B cell (primary cell): Measurements from ENCODE around the gene TPI1. TPM values are rescaled to one million over a fixed set of nuclear protein-coding genes. Genes with fewer than 3 reads are reported as not detected.

Experiments used
- ATAC-seq: fragments of 200-7000 bp; cut with Tn5 transposase; one replicate; pipeline ENCODE4 v1.10.0; 2021; ENCODE audit warnings: low read depth, mild to moderate bottlenecking, moderate number of reproducible peaks, moderate library complexity
- CTCF ChIA-PET: fragments of 350-600 bp; sonication (Branson Sonifier 250); formaldehyde crosslinking; loops from one replicate; lab custom pipeline; 2021; ENCODE audit warnings: antibody characterized with exemption, inconsistent platforms; lab: Charles Lee
- POLR2A ChIA-PET: fragments of 350-600 bp; sonication (Branson Sonifier 250); formaldehyde crosslinking; loops from one replicate; lab custom pipeline; 2021; ENCODE audit warnings: antibody characterized with exemption; lab: Charles Lee
- DNase-seq: peaks from one replicate; pipeline ENCODE4 v3.0.0; 2013
- H2AFZ ChIP-seq: 2 replicates; pipeline ENCODE4 v1.6.1; 2012; ENCODE audit warnings: mild to moderate bottlenecking, low read depth, low read length; ENCODE audit not compliant: insufficient read depth, poor library complexity, severe bottlenecking
- H3K27ac ChIP-seq, 2 donors: 1 replicate in 1 of 2; 2 replicates in 1 of 2; pipeline ENCODE4 v1.5.1; 2012 to 2013; ENCODE audit warnings: low read length in 2 of 2, mild to moderate bottlenecking in 2 of 2, moderate library complexity in 1 of 2
- H3K27me3 ChIP-seq, 4 experiments: fragments of 200-600 bp in 1 of 4; sonication (generic) in 1 of 4; replicated peaks in 1 of 4; 1 replicate in 2 of 4; 2 replicates in 2 of 4; pipeline versions ENCODE4 v1.6.1 to v1.7.0; 2013 to 2016; ENCODE audit warnings: low read length in 3 of 4, mild to moderate bottlenecking in 2 of 4, mixed read lengths in 1 of 4, moderate library complexity in 1 of 4; ENCODE audit not compliant: insufficient read depth in 4 of 4, control insufficient read depth in 3 of 4; ENCODE audit errors: control extremely low read depth in 1 of 4
- H3K36me3 ChIP-seq, 2 experiments: replicated peaks in 1 of 2; 1 replicate in 1 of 2; 2 replicates in 1 of 2; pipeline versions ENCODE4 v1.6.1 to v1.7.1; 2013; ENCODE audit warnings: low read length in 1 of 2; ENCODE audit not compliant: insufficient read depth in 2 of 2, control insufficient read depth in 1 of 2; ENCODE audit errors: control extremely low read depth in 1 of 2, extremely low read depth in 1 of 2
- H3K4me1 ChIP-seq, 2 donors: fragments of 200-600 bp in 1 of 2; sonication (generic) in 1 of 2; 1 replicate in 1 of 2; 2 replicates in 1 of 2; pipeline versions ENCODE4 v1.5.1 to v1.6.1; 2013 to 2017; ENCODE audit warnings: low read length in 2 of 2; ENCODE audit not compliant: control insufficient read depth in 2 of 2, insufficient read depth in 2 of 2
- H3K4me2 ChIP-seq: replicated peaks from 2 replicates; pipeline ENCODE3; 2012; ENCODE audit warnings: mild to moderate bottlenecking, low read depth, low read length; ENCODE audit not compliant: poor library complexity, severe bottlenecking
- H3K4me3 ChIP-seq, 5 experiments: fragments of 200-600 bp in 1 of 5; sonication (generic) in 1 of 5; 1 replicate in 3 of 5; 2 replicates in 2 of 5; pipeline versions ENCODE4 v1.5.1 to v1.7.0; 2011 to 2016; ENCODE audit warnings: low read length in 4 of 5, mild to moderate bottlenecking in 4 of 5, low read depth in 2 of 5, control low read depth in 1 of 5, moderate library complexity in 1 of 5; ENCODE audit not compliant: insufficient read depth in 1 of 5; ENCODE audit errors: control extremely low read depth in 1 of 5, extremely low read depth in 1 of 5
- H3K79me2 ChIP-seq: fragments of 200-600 bp; sonication (generic); one replicate; pipeline ENCODE4 v1.6.0; 2016; ENCODE audit warnings: low read length; ENCODE audit not compliant: control insufficient read depth, insufficient read depth
- H3K9ac ChIP-seq: fragments of 200-600 bp; sonication (generic); 2 replicates; pipeline ENCODE4 v1.6.1; 2017; ENCODE audit warnings: mild to moderate bottlenecking, low read length, moderate library complexity
- H3K9me3 ChIP-seq, 3 donors: one replicate each; pipeline versions ENCODE4 v1.6.1 to v1.7.1; 2013; ENCODE audit warnings: low read length in 2 of 3; ENCODE audit not compliant: control insufficient read depth in 2 of 3, insufficient read depth in 1 of 3; ENCODE audit errors: control extremely low read depth in 1 of 3
- H4K20me1 ChIP-seq: 2 replicates; pipeline ENCODE4 v1.6.0; 2012; ENCODE audit warnings: mild to moderate bottlenecking, low read length; ENCODE audit not compliant: insufficient read depth, control insufficient read depth, poor library complexity, severe bottlenecking
- H3K27ac Mint-ChIP-seq: one replicate; pipeline ENCODE4 v1.8.0; 2021; ENCODE audit warnings: mixed read lengths
- H3K27me3 Mint-ChIP-seq: one replicate; pipeline ENCODE4 v1.8.0; 2021; ENCODE audit warnings: mixed read lengths
- H3K4me1 Mint-ChIP-seq: one replicate; pipeline ENCODE4 v1.8.0; 2021; ENCODE audit warnings: mixed read lengths
- H3K4me3 Mint-ChIP-seq: one replicate; pipeline ENCODE4 v1.8.0; 2021; ENCODE audit warnings: mixed read lengths
- H3K9me3 Mint-ChIP-seq: one replicate; pipeline ENCODE4 v1.8.0; 2022; ENCODE audit warnings: mixed read lengths; ENCODE audit not compliant: insufficient read depth
- CTCF ChIP-seq: fragments of 200-600 bp; IDR thresholded peaks from one replicate; pipeline ENCODE4 v1.8.0; 2022; ENCODE audit warnings: antibody characterized with exemption, mild to moderate bottlenecking
- EZH2 ChIP-seq: IDR thresholded peaks from 2 replicates; pipeline ENCODE4 v1.6.1; 2012; ENCODE audit warnings: borderline replicate concordance, low read depth, mild to moderate bottlenecking, moderate library complexity, low read length; ENCODE audit not compliant: insufficient read depth, poor library complexity, severe bottlenecking
- WGBS: methylation state at CpG from one replicate; pipeline ENCODE4 v1.1.5; 2013; ENCODE audit warnings: missing lambda C conversion rate; ENCODE audit not compliant: insufficient coverage; 5-methylcytosine and 5-hydroxymethylcytosine counted together
- intact Hi-C: fragments of 100-400 bp; cut with micrococcal nuclease; formaldehyde crosslinking; loops from one replicate; pipeline ENCODE4 v1.10.0; 2022
- polyA plus RNA-seq: library from polyadenylated mRNA; depleted of rRNA; stranded (reverse); fragments of >200 nt; gene quantifications from 2 replicates; pipeline ENCODE4 v1.2.3, GENCODE V29; 2012
- total RNA-seq, 2 donors: library from RNA; stranded (reverse); fragments of 120-200 nt in 1 of 2; gene quantifications; 1 replicate in 1 of 2; 2 replicates in 1 of 2; pipeline versions ENCODE4 v1.2.3 to v1.2.4, GENCODE V29; 2013 to 2022

The TPI1 gene
- total and polyA plus RNA-seq, 2 donors (not counting 1 experiment from before 2014, with no cell fraction given) = 181 to 187 TPM

DNA sequence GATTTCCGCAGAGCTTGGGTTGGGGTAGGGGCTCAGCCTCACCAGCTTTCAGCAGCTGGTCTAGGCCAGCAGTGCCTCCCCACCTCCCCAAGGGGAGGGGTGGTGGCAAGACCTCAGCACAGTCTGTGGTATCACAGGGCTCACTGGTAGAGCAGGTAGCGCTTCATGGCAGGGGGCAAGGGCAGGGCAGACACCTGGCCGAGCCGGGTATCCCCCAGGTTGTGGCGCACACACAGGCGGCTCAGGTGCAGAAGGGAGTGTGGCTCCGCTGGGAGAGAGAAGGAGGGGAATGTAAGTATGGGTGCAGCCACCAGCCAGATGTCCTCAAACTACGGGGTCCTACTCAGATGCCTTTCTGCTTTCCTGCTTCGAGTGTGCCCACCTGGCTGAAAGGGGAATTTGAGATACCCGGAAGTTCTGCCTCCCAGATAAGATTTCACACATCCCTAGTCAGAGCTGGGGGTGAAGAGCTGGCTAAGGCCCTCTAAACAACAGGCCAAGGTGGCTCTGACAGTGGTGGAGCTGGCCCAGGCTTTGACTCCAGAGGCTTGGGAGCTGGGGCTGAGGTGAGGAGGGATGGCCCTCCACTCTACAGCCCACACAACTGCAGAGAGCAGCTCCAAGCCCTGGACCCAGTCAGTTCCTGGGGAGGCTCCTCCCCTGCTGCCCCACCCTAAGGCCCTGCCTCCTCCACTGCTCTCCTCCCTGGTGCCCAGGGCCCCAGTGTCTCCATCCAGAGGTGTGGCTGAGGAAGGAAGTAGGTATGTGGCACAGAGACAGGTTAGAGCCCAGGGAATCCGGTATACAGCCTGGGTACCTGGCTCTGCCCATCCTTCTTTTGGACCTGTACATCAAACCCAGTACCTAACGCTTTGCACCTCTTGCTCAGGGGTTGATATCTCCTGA, 4.0 kb downstream of the TPI1 start:
- Histone ChIP-seq H3K9ac (no peak overlapping the region), H3K27ac (peak overlapping the region in 1 of 2 donors; percentile 14), H2AFZ (no peak overlapping the region), H3K27me3 (no peaks in the 10 kb centered on the region), H3K9me3 (no peaks in the 10 kb centered on the region), H3K4me3 (peak overlapping the region in 1 of 5 experiments; percentile 88), H3K4me2 (peak overlapping the region; percentile 97), H3K36me3 (peaks cover 0 to 21% of the 10 kb centered on the region in 2 experiments), H3K4me1 (peaks cover 37 to 50% of the 10 kb centered on the region in 2 donors), H4K20me1 (peaks cover 46% of the 10 kb centered on the region), H3K79me2 (peaks cover 17% of the 10 kb centered on the region)
- ATAC-seq (no peak), DNase-seq (no peak)
- intact Hi-C loops = no loop called here
- Mint-ChIP-seq H3K4me3 (peak overlapping the region; percentile 90), H3K4me1 (peaks cover 53% of the 10 kb centered on the region), H3K27me3 (no peaks in the 10 kb centered on the region), H3K9me3 (no peaks in the 10 kb centered on the region), H3K27ac (no peak overlapping the region)
- CTCF ChIA-PET = interaction anchor here (0.9 to 11.8 kb wide), 24 partner anchors 10 to 273 kb away, joined by 3 to 136 read pairs (median 14); partner anchors contain the start of genes C12orf57, C1RL, CDCA3 and LPCAT3
- POLR2A ChIA-PET = interaction anchor here (0.6 to 2.3 kb wide), 5 partner anchors 17 to 225 kb away, joined by 3 to 29 read pairs (median 8); partner anchors contain the start of genes CDCA3, MLF2 and USP5
- 66% methylated on average over 11 of the region's 12 CpGs for WGBS
- TF ChIP-seq EZH2 (no peak), CTCF (no peak)
